BLaER1 (cell line): ENCODE data around the gene UNC119.

Source experiments
- H3K27ac ChIP-seq: shearing (Covaris generic); formaldehyde crosslinking; 2 replicates; pipeline ENCODE4 v1.8.1; 2022
- H3K27me3 ChIP-seq: shearing (Covaris generic); formaldehyde crosslinking; 2 replicates; pipeline ENCODE4 v1.8.1; 2022
- H3K36me3 ChIP-seq: shearing (Covaris generic); formaldehyde crosslinking; 2 replicates; pipeline ENCODE4 v1.8.1; 2022
- H3K4me1 ChIP-seq: shearing (Covaris generic); formaldehyde crosslinking; 2 replicates; pipeline ENCODE4 v1.8.1; 2022
- H3K4me2 ChIP-seq: shearing (Covaris generic); formaldehyde crosslinking; 2 replicates; pipeline ENCODE4 v1.8.1; 2022
- H3K4me3 ChIP-seq: shearing (Covaris generic); formaldehyde crosslinking; 2 replicates; pipeline ENCODE4 v1.8.1; 2022
- H3K9ac ChIP-seq: shearing (Covaris generic); formaldehyde crosslinking; 2 replicates; pipeline ENCODE4 v1.8.1; 2022
- H3K9me3 ChIP-seq: shearing (Covaris generic); formaldehyde crosslinking; 2 replicates; pipeline ENCODE4 v1.8.1; 2022
- H4K20me1 ChIP-seq: shearing (Covaris generic); formaldehyde crosslinking; 2 replicates; pipeline ENCODE4 v1.8.1; 2022
- Cebpa-rat ChIP-seq: shearing (Covaris generic); IDR thresholded peaks from 2 replicates; pipeline ENCODE4 v1.8.1; 2022

UNC119 gene

DNA sequence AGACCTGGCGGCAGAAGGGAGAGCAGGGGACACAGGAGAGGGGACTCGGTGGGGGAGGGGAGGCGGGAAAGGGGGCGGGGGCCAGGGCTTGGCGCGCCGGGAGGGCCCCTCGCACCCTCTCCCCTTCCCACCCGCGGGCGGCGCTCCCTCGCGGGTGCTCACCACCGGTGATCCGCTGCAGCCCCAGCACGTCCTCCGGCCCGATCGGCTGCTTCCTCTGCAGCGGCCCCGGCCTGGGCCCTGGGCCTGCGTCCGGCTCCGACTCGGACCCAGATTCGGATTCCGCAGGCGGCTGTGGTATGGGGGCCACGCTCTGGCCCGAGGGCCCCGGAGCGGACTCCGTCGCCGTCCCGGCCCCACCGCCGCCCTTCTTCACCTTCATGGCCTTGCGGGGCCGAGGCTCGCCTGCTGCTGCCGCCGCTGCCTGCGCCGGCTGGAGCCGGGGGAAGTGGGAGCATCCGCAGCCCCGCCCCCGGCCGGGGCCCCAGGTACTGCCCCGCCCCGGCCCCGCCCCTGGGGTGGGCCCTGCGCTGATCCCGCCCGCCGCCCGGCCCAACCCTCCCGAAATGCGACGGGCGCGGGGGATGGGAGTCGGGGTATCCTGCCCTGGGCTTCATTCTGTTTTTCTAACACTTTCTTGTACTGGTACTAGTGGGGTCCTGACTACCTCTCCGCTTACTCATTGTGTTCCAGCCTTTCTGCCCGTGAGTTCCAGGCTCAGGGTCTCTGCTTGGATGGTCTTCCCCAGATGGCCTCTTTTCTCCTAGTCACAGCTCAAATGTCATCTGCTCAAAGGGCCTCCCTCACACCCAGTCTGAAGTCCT, at the start of gene UNC119:
UNC119 (minus strand) TSS at position 449 of the 824 bp plus-strand sequence; CDS start at position 382, 67 bp downstream.
- no peak within 1 kb of the TSS for H3K27ac ChIP-seq
- H3K27me3 ChIP-seq, result no peaks in the 10 kb centered on the region
- peak within 1 kb of the TSS; percentile 85 for H3K4me3 ChIP-seq
- H3K9ac ChIP-seq, result peak within 1 kb of the TSS; percentile 80
- no peaks in the 10 kb centered on the region for H3K9me3 ChIP-seq
- peaks cover 45% of the 10 kb centered on the region for H3K36me3 ChIP-seq
- peaks cover 26% of the 10 kb centered on the region for H4K20me1 ChIP-seq
- no peak for TF ChIP-seq Cebpa-rat
- H3K4me2 ChIP-seq, result peak within 1 kb of the TSS; percentile 95
- H3K4me1 ChIP-seq, result peaks cover 49% of the 10 kb centered on the region

DNA sequence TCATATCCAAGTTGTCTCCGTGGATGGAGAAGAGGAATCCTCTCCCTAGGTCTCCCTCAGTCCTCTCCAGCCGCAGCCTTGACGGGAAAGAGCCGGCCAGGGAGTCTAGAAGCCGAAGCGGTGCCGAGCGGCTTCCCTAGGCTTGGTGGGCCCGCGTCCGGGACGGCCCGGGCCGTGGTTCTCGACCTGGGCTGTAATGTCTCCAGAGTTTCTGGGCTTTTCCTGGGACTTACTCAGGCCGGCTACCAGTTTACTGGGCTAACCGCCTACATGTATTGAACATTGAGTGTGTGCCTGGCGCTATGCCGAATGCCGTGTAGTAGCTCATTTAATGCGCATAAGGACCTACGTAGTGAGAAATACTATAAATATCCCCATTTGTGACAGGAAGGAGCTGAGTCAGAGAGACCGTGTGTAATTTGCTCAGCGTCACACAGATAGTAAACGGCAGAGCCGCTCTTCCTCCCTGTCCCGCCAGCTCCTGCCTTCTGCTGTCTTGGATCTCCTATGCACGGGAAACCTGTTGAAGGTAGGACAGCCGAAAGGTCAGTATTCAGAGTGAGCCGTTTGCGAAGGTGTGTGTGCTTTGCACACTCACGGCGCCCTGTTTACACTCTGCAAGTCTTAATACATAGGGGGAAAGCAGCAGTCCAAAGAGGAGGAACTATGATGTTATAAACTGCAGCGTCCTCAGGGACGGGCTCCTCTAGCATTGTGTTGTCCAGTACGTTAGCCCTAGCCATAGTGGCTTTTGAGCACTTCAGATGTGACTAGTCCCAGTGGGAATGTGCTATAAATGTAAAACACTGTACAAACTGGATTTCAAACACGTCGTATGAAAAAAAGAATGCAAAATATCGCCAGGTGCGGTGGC, 47.1 kb upstream of the UNC119 start:
- peak overlapping the region; percentile 87 for H3K9ac ChIP-seq
- no peaks in the 10 kb centered on the region for H3K9me3 ChIP-seq
- peaks cover 24% of the 10 kb centered on the region for H3K36me3 ChIP-seq
- H4K20me1 ChIP-seq, result no peaks in the 10 kb centered on the region
- no peak for TF ChIP-seq Cebpa-rat
- H3K27ac ChIP-seq, result peak overlapping the region; percentile 84
- peaks cover 26% of the 10 kb centered on the region for H3K4me1 ChIP-seq
- H3K4me2 ChIP-seq, result peak overlapping the region; percentile 98
- peak overlapping the region; percentile 77 for H3K4me3 ChIP-seq
- no peaks in the 10 kb centered on the region for H3K27me3 ChIP-seq

DNA sequence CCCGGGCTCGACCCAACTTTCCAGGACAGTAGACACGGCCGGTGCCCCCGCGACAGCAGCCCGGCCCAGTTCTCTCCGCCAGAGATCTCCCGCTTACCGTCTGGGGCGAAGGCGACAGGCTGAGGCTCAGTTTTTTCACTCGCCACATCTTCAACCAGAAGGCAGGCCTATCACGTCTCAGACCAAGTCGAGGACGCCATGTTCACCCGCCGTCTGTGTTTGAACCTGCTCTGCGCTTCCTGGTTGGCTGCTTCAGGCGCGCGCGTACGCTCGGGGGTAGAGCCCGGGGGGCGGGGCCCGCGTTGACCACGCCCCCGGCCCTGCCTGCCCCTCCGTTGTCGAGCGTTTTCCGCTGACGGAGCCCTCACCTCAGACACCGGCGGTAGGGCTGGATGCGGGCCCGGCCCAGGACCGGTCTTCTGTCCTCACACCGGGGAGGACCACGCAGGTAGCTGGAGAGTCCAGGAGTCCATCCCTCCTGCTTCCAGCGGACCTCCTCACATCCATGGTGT, 46.4 kb upstream of the UNC119 start, which contains the start of gene SPAG5:
SPAG5 (minus strand) TSS at position 227 of the 512 bp plus-strand sequence; CDS start at position 148, 79 bp downstream.
- Histone ChIP-seq H3K4me3 (peak within 1 kb of the TSS; percentile 77), H3K9me3 (no peaks in the 10 kb centered on the region), H3K27me3 (no peaks in the 10 kb centered on the region), H4K20me1 (no peaks in the 10 kb centered on the region), H3K36me3 (peaks cover 31% of the 10 kb centered on the region), H3K4me1 (peaks cover 26% of the 10 kb centered on the region), H3K4me2 (peak within 1 kb of the TSS; percentile 98), H3K27ac (peak within 1 kb of the TSS; percentile 84), H3K9ac (peak within 1 kb of the TSS; percentile 87)
- TF ChIP-seq Cebpa-rat, result no peak

DNA sequence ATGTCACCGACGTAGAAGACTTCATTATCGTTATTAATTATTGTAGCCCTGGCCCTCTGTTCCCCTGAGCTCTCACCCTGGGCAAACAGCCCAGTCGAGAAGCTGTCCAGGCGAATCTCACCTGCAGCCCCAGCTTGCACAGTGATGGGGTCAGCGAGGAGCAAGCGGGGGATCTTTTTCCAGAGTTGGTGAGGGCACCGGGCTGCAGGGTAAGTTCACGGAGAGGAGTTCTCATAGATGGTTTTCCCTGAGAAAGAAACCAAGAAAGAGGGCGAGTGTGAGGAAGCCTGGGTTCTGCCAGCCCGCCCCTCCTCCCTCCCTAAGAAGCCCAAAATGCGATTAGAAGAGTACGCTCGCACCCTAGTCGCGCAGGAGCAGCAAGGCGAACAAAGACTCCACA, 46.0 kb upstream of the UNC119 start:
- Histone ChIP-seq H4K20me1 (peaks cover 3% of the 10 kb centered on the region; the same call in 1 of the 2 replicates), H3K9me3 (no peaks in the 10 kb centered on the region), H3K27me3 (no peaks in the 10 kb centered on the region), H3K4me2 (peak overlapping the region; percentile 98), H3K9ac (peak overlapping the region; percentile 87), H3K4me3 (peak overlapping the region; percentile 77), H3K4me1 (peaks cover 26% of the 10 kb centered on the region), H3K27ac (peak overlapping the region; percentile 84), H3K36me3 (peaks cover 35% of the 10 kb centered on the region)
- TF ChIP-seq Cebpa-rat, result no peak

DNA sequence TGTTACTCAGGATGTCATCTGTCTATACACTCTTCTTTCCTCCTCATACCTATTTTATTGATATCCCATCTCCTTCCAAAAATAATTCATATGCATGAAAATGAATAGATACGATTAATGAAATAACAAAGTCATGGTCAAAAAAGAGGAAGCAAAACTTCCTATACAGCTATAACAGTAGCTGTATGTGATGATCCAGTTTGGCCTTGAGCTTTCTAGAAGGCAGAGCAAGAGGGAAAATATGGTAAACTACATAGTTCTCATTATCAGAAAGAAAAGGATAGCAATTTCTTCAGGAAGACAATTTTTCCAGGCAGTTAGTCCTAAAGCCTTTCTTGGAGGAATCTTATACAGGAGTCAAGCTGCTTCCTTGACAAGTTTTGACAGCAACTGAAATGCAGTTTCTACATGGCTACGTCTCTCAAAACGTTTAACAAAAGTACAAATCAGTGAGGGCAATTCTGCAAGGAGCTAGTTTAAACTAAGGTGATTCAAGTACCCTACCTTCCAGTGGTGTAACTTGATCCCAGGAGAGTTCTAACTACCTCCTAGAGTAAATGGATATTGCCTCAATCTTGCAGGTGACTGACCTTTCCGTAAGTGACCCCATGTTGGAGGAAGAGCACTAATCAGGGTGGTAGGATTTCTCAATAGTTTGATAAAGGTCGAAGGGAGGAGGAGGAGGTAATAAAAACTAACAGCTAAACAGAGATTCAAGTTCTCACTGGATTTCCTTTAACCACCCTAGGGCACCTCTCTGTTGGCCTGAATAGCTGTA, 45.4 kb upstream of the UNC119 start:
- Histone ChIP-seq H4K20me1 (peaks cover 9% of the 10 kb centered on the region; the same call in 1 of the 2 replicates), H3K4me1 (peaks cover 26% of the 10 kb centered on the region), H3K9ac (peak overlapping the region; percentile 87), H3K9me3 (no peaks in the 10 kb centered on the region), H3K4me3 (peak overlapping the region; percentile 77), H3K27me3 (no peaks in the 10 kb centered on the region), H3K36me3 (peaks cover 41% of the 10 kb centered on the region), H3K4me2 (peak overlapping the region; percentile 98), H3K27ac (peak overlapping the region; percentile 84)
- TF ChIP-seq Cebpa-rat, result no peak

DNA sequence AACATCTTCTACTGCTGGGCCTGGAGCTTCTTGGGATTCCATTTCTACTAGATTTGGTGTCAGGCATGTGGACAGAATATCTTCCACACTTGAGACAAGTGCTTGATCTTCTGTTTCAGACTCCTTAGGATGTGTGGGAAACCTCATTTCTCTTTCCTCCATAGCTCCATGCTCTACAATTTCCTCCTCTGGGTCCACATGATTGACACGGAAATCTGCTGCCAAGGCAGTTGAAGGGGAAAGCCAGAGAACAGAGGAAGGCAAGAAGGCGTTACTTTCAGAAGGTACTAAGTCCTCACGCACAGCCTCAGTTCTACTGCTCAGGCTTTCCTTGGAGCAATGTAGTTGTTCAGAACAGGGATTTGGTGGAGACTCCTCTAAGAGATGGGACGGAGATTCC, 39.8 kb upstream of the UNC119 start:
- Histone ChIP-seq H3K9me3 (no peaks in the 10 kb centered on the region), H3K27ac (no peak overlapping the region), H4K20me1 (peaks cover 41% of the 10 kb centered on the region; the same call in 1 of the 2 replicates), H3K9ac (no peak overlapping the region), H3K36me3 (peaks cover 95% of the 10 kb centered on the region), H3K4me2 (no peak overlapping the region), H3K4me1 (peaks cover 3% of the 10 kb centered on the region), H3K4me3 (no peak overlapping the region), H3K27me3 (no peaks in the 10 kb centered on the region)
- no peak for TF ChIP-seq Cebpa-rat

DNA sequence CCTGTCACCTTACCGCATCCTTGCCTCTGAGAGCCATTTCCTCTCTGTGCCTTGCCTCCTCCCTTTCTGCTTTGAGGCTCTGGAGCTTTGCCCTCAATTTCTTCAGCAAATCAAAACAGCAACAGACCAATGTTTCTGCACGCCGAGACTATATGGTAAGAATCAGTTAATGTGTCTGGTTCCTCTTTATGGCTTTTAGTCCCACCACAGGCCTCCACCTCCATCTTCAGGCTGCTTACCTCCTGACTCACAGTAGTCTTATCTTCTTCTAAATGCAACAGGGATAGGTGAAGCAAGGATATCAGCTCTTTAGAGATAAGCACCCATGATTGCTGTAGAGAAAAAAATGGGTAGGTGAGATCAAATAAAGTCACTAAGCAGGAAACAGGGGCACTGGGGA, 33.4 kb upstream of the UNC119 start:
- Histone ChIP-seq H3K27me3 (no peaks in the 10 kb centered on the region), H3K36me3 (peaks cover 97% of the 10 kb centered on the region), H3K27ac (no peak overlapping the region), H3K4me3 (no peak overlapping the region), H3K9ac (0 out of 2 replicates have a peak overlapping the region, but pooled peaks have one; percentile 9), H3K4me2 (no peak overlapping the region), H3K4me1 (no peaks in the 10 kb centered on the region), H3K9me3 (no peaks in the 10 kb centered on the region), H4K20me1 (peaks cover 22% of the 10 kb centered on the region; the same call in 1 of the 2 replicates)
- TF ChIP-seq Cebpa-rat, result no peak

DNA sequence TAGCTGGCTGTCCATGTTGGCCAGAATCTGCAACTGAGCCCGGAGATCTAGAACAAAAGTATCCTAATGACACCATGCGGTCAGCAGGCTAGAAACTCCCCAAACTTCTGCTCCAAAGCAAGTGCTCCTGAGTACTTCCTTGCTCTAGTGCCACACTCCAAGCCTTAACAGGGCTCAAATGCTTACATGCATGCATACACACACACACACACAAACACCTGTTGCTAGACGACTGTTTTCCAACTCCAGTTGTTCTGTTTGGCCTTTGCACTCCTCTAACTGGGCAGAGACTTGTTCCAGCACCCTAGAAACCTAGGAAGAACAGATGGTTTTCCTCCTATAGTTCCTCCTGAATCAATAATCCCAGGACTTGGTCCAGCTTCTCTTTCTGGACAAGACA, 32.0 kb upstream of the UNC119 start:
- H3K27me3 ChIP-seq, result no peaks in the 10 kb centered on the region
- H3K9me3 ChIP-seq, result no peaks in the 10 kb centered on the region
- H3K4me1 ChIP-seq, result no peaks in the 10 kb centered on the region
- no peak overlapping the region for H3K27ac ChIP-seq
- peaks cover 97% of the 10 kb centered on the region for H3K36me3 ChIP-seq
- no peak overlapping the region for H3K4me3 ChIP-seq
- no peak overlapping the region for H3K4me2 ChIP-seq
- peaks cover 22% of the 10 kb centered on the region; the same call in 1 of the 2 replicates for H4K20me1 ChIP-seq
- H3K9ac ChIP-seq, result no peak overlapping the region
- no peak for TF ChIP-seq Cebpa-rat

DNA sequence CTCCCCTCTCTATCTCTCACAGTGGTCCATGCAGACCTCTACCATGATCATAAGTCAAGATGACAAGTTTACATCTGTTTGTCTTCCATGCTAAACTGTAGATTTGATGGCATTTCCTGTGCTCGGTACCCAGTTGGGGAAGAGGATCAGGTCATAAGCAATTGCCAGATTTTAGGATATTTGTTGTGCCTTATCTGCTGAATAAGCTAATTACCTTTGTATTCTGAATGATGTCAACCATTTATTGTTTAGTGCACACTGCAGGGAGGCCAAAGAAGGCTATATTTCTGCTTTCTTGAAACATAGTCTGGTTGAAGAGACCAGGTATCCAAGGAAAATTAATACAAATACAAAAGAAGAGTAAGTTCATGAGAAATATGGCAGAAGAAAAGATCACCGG, 30.1 kb upstream of the UNC119 start:
- Histone ChIP-seq H4K20me1 (peaks cover 8% of the 10 kb centered on the region; the same call in 1 of the 2 replicates), H3K27me3 (no peaks in the 10 kb centered on the region), H3K4me3 (no peak overlapping the region), H3K4me2 (no peak overlapping the region), H3K9me3 (no peaks in the 10 kb centered on the region), H3K4me1 (peaks cover 1% of the 10 kb centered on the region; the same call in 1 of the 2 replicates), H3K9ac (no peak overlapping the region), H3K27ac (no peak overlapping the region), H3K36me3 (peaks cover 97% of the 10 kb centered on the region)
- TF ChIP-seq Cebpa-rat, result no peak
